Measurements from ENCODE around the gene GPR12.

GPR12 gene

DNA sequence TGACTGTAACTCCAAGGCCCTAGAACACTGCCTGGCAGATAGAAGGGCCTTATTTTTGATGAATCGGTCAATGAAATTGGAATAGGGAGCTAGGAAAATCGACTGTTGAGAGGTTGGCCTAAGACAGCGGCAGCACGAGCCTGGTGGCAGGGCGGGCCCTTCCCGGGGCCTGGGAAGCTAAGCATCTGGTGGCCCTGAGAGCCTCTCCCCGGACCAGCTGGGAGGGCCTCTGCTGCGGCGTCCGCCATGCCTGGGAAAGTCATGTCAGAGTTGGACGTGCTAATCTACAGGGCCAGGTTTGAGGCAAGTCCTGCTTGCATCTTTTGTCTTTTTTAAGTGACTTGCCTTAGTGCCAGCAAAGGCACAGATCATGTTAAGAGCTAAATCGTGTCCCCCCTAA is 11.2 kb upstream of the GPR12 start:
- no peaks in the 10 kb centered on the region for H3K9me3 Mint-ChIP-seq
- H3K4me3 Mint-ChIP-seq, result no peak overlapping the region
- no peak overlapping the region for H3K27ac Mint-ChIP-seq
- H3K4me1 Mint-ChIP-seq, result no peaks in the 10 kb centered on the region
- TF ChIP-seq, protein P1, sequence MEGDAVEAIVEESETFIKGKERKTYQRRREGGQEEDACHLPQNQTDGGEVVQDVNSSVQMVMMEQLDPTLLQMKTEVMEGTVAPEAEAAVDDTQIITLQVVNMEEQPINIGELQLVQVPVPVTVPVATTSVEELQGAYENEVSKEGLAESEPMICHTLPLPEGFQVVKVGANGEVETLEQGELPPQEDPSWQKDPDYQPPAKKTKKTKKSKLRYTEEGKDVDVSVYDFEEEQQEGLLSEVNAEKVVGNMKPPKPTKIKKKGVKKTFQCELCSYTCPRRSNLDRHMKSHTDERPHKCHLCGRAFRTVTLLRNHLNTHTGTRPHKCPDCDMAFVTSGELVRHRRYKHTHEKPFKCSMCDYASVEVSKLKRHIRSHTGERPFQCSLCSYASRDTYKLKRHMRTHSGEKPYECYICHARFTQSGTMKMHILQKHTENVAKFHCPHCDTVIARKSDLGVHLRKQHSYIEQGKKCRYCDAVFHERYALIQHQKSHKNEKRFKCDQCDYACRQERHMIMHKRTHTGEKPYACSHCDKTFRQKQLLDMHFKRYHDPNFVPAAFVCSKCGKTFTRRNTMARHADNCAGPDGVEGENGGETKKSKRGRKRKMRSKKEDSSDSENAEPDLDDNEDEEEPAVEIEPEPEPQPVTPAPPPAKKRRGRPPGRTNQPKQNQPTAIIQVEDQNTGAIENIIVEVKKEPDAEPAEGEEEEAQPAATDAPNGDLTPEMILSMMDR (IDR thresholded peaks at IDR 0.05), result no peak
- DNase-seq, result no peak
- peaks cover 27% of the 10 kb centered on the region for H3K27me3 Mint-ChIP-seq (ENCODE audit: low read depth, poor library complexity)
- no peaks in the 10 kb centered on the region for H3K36me3 Mint-ChIP-seq (ENCODE audit: low read depth)

DNA sequence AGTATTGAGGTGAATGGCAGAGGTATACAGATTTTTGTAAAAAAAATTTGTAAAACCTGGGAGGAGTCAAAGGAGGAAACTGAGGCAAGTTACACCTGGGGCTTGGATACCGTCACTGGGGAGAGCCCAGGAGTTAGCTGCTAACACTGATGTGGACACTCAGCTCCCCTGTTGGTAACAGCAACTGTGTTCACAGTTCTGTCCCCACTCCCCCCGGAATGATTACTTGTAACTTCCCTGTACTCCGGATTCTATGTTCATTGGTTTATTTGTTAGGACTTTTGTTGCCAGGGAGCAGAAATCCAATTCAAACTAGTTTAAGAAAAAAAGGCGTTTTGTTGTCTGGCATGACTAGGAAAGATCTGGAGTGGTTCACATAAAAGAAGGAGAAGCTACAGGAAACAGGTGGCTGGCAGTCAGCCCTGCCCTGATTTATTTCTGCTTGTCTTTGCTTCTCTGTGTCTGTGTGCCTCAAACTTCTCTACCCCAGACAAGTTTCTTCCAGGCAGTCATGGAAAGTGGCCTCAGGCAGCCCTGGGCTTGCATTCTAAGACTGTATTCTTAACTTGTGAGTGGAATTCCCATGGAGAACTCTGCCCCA is 2.3 kb upstream of the GPR12 start:
- H3K27ac Mint-ChIP-seq, result no peak overlapping the region
- no peak for DNase-seq
- TF ChIP-seq, protein P1 (IDR thresholded peaks at IDR 0.05), result no peak
- peaks cover 17% of the 10 kb centered on the region for H3K4me1 Mint-ChIP-seq
- no peak overlapping the region for H3K4me3 Mint-ChIP-seq
- no peaks in the 10 kb centered on the region for H3K36me3 Mint-ChIP-seq (ENCODE audit: low read depth)
- peaks cover 12% of the 10 kb centered on the region for H3K9me3 Mint-ChIP-seq
- H3K27me3 Mint-ChIP-seq (ENCODE audit: low read depth, poor library complexity), result peaks cover 85% of the 10 kb centered on the region

DNA sequence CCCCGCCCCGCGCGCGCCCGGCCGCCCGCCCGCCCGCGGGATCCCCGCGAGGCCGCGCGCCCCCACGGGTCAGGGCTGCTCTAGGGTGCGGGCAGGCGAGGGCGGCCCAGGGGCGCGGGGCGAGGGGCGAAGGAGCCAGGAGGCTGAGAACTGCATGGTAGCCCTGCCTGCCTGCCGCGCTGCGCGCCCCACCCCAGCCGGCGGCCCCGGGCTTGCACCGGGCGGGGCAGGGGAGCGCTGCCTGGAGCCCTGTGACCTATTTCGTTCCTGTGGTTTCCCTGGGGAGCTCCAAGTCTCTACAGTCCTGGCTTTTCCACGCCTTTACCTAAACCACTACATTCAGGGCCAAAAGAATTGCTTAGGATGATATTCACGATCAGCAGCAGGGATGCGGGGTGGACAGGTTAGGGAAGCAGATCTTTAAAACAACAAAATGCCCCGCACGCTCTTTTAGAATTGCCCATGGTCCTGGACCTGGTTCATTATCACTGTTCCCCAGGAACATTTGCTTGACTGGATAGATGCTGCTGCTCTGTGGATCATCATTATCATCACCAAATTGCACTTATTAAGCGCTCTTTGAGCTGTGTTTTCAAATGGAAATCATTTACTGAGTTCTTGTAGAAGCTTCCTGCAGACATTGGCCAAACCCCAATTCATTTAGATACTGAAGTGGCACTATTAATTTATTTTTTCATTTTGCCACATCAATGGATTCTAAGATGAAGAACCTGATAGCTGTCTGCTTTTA is 421 bp upstream of the GPR12 start:
- peak overlapping the region; percentile 69 for H3K4me3 Mint-ChIP-seq
- H3K27ac Mint-ChIP-seq, result no peak overlapping the region
- H3K4me1 Mint-ChIP-seq, result peaks cover 17% of the 10 kb centered on the region
- H3K27me3 Mint-ChIP-seq (ENCODE audit: low read depth, poor library complexity), result peaks cover 95% of the 10 kb centered on the region
- DNase-seq, result peak; percentile 43
- H3K9me3 Mint-ChIP-seq, result peaks cover 12% of the 10 kb centered on the region
- TF ChIP-seq, protein P1 (IDR thresholded peaks at IDR 0.05), result no peak
- H3K36me3 Mint-ChIP-seq (ENCODE audit: low read depth), result no peaks in the 10 kb centered on the region

DNA sequence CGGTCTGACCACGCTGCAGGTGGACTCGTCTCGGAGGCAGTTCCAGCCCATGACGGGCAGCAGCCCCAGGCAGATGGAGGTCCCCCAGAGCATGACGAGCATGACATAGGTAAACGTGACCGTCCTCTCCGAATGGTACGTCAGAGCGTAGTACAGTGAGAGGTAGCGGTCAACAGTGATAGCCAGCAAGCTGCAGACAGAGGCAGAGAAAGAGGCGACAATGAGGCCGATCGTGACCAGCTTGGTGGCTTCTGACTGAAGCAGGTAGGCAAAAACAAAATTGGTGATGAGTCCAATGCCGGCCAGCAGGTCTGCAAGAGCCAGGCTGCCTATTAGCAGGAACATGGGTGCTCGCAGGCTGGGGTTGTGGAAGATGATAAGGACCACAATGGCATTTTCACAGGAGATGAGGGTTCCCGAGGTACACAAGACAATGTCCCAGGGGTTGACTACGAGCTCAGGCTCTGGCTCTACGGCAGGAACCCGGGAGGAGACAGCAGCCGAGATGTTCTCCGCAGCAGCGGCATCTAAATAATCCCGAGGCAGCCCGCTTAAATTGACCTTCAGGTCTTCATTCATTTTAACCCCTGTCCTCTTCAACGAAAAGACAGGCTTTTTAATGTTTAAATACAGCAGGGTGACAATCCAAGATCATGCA is 1.2 kb downstream of the GPR12 start:
- Mint-ChIP-seq H3K4me3 (peak overlapping the region; percentile 80), H3K9me3 (peaks cover 12% of the 10 kb centered on the region), H3K27me3 (ENCODE audit: low read depth, poor library complexity) (peaks cover 89% of the 10 kb centered on the region), H3K27ac (no peak overlapping the region), H3K36me3 (ENCODE audit: low read depth) (no peaks in the 10 kb centered on the region), H3K4me1 (peaks cover 17% of the 10 kb centered on the region)
- no peak for DNase-seq
- TF ChIP-seq, protein P1 (IDR thresholded peaks at IDR 0.05), result no peak

DNA sequence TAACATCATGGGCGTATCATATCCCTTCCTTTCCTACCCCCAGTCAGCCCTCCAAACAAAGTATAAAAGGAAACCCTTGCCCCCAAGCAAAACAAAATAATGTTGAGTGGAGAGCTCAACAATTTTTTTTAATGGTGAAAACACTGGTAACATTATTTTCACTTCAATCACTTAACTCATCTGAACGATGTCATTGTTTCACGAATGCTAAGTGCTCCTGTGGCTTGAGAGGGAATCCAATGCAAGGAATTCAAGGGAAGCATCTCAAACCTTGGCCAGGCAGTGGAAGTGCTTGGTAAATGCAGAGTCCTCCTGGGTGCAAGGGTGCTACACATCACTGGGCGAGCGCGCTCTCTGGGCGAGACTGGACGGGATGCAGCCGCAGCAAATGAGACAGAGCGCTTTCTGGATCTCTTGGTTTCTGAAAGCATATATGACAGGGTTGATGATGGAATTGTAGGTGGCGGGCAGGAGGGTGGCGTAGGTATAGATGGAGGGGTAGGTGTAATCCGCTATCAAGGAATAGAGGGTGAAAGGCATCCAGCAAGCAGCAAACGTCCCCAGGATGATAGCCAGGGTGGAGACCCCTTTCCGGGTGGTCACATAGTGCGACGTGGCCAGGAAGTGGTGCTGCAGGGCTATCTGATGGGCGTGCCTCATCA is 2.0 kb downstream of the GPR12 start:
- peaks cover 17% of the 10 kb centered on the region for H3K4me1 Mint-ChIP-seq
- H3K27me3 Mint-ChIP-seq (ENCODE audit: low read depth, poor library complexity), result peaks cover 81% of the 10 kb centered on the region
- TF ChIP-seq, protein P1 (IDR thresholded peaks at IDR 0.05), result no peak
- H3K36me3 Mint-ChIP-seq (ENCODE audit: low read depth), result no peaks in the 10 kb centered on the region
- no peak overlapping the region for H3K27ac Mint-ChIP-seq
- H3K9me3 Mint-ChIP-seq, result peaks cover 12% of the 10 kb centered on the region
- H3K4me3 Mint-ChIP-seq, result peak overlapping the region; percentile 80
- DNase-seq, result no peak

Measured in nephron progenitor cell (in vitro differentiated cells).